ENCODE data around the gene C20orf173.
"Not testable (repeated sequence)": the region's sequence is repeated elsewhere in the genome, so short reads cannot be mapped to it uniquely, and the experiment has no call there.

C20orf173 gene

GRCh38 chr20:35529552-35529951 is at the start of gene C20orf173:
C20orf173 (minus strand) TSS chr20:35529652; CDS start chr20:35529373, 279 bp downstream.
- no peak for DNase-seq

GRCh38 chr20:35579196-35579595 is 49.7 kb upstream of the C20orf173 start:
- DNase-seq: no peak

- DNase-seq: no peak
These were observed 49.0 kb upstream of the C20orf173 start for GRCh38 chr20:35578469-35578868.

GRCh38 chr20:35576816-35577215 is 47.4 kb upstream of the C20orf173 start:
- DNase-seq: no peak

- DNase-seq: no peak
These were observed 46.5 kb upstream of the C20orf173 start for GRCh38 chr20:35575958-35576357.

- no peak for DNase-seq
These were observed 43.4 kb upstream of the C20orf173 start for GRCh38 chr20:35572838-35573237.

- no peak for DNase-seq
These were observed 42.1 kb upstream of the C20orf173 start for GRCh38 chr20:35571555-35571954.

- DNase-seq: no peak
These were observed 39.2 kb upstream of the C20orf173 start for GRCh38 chr20:35568645-35569044.

- no peak for DNase-seq
These were observed 35.5 kb upstream of the C20orf173 start for GRCh38 chr20:35564905-35565304.

- no peak for DNase-seq
These were observed 34.4 kb upstream of the C20orf173 start for GRCh38 chr20:35563834-35564233.

- no peak for DNase-seq
These were observed 33.2 kb upstream of the C20orf173 start for GRCh38 chr20:35562541-35563110.

- no peak for DNase-seq
These were observed 32.2 kb upstream of the C20orf173 start for GRCh38 chr20:35561671-35562070.

GRCh38 chr20:35561268-35561667 is 31.8 kb upstream of the C20orf173 start:
- peak; percentile 23 for DNase-seq

GRCh38 chr20:35560541-35560940 is 31.1 kb upstream of the C20orf173 start:
- no peak for DNase-seq

GRCh38 chr20:35560105-35560511 is 30.7 kb upstream of the C20orf173 start:
- no peak for DNase-seq

GRCh38 chr20:35559042-35559693 is 29.7 kb upstream of the C20orf173 start:
- no peak for DNase-seq

- no peak for DNase-seq
These were observed 29.0 kb upstream of the C20orf173 start for GRCh38 chr20:35558451-35558850.

- DNase-seq: no peak
These were observed 27.4 kb upstream of the C20orf173 start for GRCh38 chr20:35556871-35557270.

GRCh38 chr20:35555951-35556645 is 26.6 kb upstream of the C20orf173 start:
- DNase-seq: no peak

- DNase-seq: not testable (repeated sequence)
These were observed 26.0 kb upstream of the C20orf173 start for GRCh38 chr20:35555461-35555860.

- DNase-seq: no peak
These were observed 23.5 kb upstream of the C20orf173 start for GRCh38 chr20:35552914-35553313.

GRCh38 chr20:35551503-35551902 is 22.1 kb upstream of the C20orf173 start:
- no peak for DNase-seq

GRCh38 chr20:35547329-35547728 is 17.9 kb upstream of the C20orf173 start:
- DNase-seq: no peak

- no peak for DNase-seq
These were observed 16.7 kb upstream of the C20orf173 start for GRCh38 chr20:35546127-35546526.

Measured in NCI-H1694 (cell line).